HFFc6 (cell line): ENCODE data around the gene RAPGEF5. TPM values are rescaled to one million over a fixed set of nuclear protein-coding genes. Genes with fewer than 3 reads are reported as not detected.

Source experiments
- DNase-seq: peaks from one replicate; pipeline ENCODE4 v3.0.0-alpha.2; 2018
- H3K27ac Mint-ChIP-seq: 2 replicates; pipeline ENCODE4 v1.8.0; 2020; ENCODE audit warnings: mild to moderate bottlenecking, mixed read lengths
- H3K27me3 Mint-ChIP-seq: 2 replicates; pipeline ENCODE4 v1.8.0; 2021; ENCODE audit warnings: mild to moderate bottlenecking, moderate library complexity, mixed read lengths; ENCODE audit not compliant: insufficient read depth
- H3K36me3 Mint-ChIP-seq: 2 replicates; pipeline ENCODE4 v1.8.0; 2021; ENCODE audit warnings: low read depth, mixed read lengths
- H3K4me1 Mint-ChIP-seq: 2 replicates; pipeline ENCODE4 v1.8.0; 2020; ENCODE audit warnings: low read depth, mixed read lengths
- H3K4me3 Mint-ChIP-seq: 2 replicates; pipeline ENCODE4 v1.8.0; 2020; ENCODE audit warnings: mild to moderate bottlenecking, moderate library complexity, mixed read lengths
- H3K9me3 Mint-ChIP-seq: 2 replicates; pipeline ENCODE4 v1.8.0; 2020; ENCODE audit warnings: mild to moderate bottlenecking, mixed read lengths
- CTCF ChIP-seq: fragments of 200-600 bp; sonication (generic); IDR thresholded peaks from 2 replicates; pipeline ENCODE4 v1.5.0; 2021; ENCODE audit warnings: antibody characterized with exemption, mild to moderate bottlenecking
- total RNA-seq, 6 experiments: library from RNA; stranded (reverse); fragmentation: NEBNext Ultra II Directional; extraction: Animal tissue kit (Norgen Biotek cat#: 25700); gene quantifications; 2 replicates in 1 of 6; 3 replicates in 5 of 6; pipeline ENCODE4 v1.2.3, GENCODE V29; 2021

RAPGEF5 gene
- total RNA-seq, 6 experiments from 2014 or later, result 0.33 to 2.4 (median 1.3) TPM

GRCh38 chr7:22120391-22121053, 236.4 kb downstream of the RAPGEF5 start:
- H3K27me3 Mint-ChIP-seq, result no peaks in the 10 kb centered on the region
- H3K27ac Mint-ChIP-seq, result no peak overlapping the region
- TF ChIP-seq CTCF, result no peak
- no peaks in the 10 kb centered on the region for H3K9me3 Mint-ChIP-seq
- no peaks in the 10 kb centered on the region for H3K36me3 Mint-ChIP-seq
- no peak for DNase-seq
- H3K4me3 Mint-ChIP-seq, result no peak overlapping the region
- H3K4me1 Mint-ChIP-seq, result peaks cover 32% of the 10 kb centered on the region

GRCh38 chr7:22117222-22117621, 239.7 kb downstream of the RAPGEF5 start:
- Mint-ChIP-seq H3K4me1 (peaks cover 29% of the 10 kb centered on the region), H3K27me3 (peaks cover 3% of the 10 kb centered on the region), H3K36me3 (no peaks in the 10 kb centered on the region), H3K27ac (no peak overlapping the region), H3K4me3 (no peak overlapping the region), H3K9me3 (no peaks in the 10 kb centered on the region)
- no peak for TF ChIP-seq CTCF
- no peak for DNase-seq

GRCh38 chr7:22116451-22117030, 240.4 kb downstream of the RAPGEF5 start:
- no peak overlapping the region for H3K4me3 Mint-ChIP-seq
- no peaks in the 10 kb centered on the region for H3K36me3 Mint-ChIP-seq
- H3K27ac Mint-ChIP-seq, result no peak overlapping the region
- H3K9me3 Mint-ChIP-seq, result no peaks in the 10 kb centered on the region
- H3K4me1 Mint-ChIP-seq, result peaks cover 27% of the 10 kb centered on the region
- no peak for TF ChIP-seq CTCF
- H3K27me3 Mint-ChIP-seq, result peaks cover 3% of the 10 kb centered on the region
- DNase-seq, result peak; percentile 33

- Mint-ChIP-seq H3K27me3 (peaks cover 5% of the 10 kb centered on the region), H3K36me3 (no peaks in the 10 kb centered on the region), H3K27ac (no peak overlapping the region), H3K4me3 (no peak overlapping the region), H3K9me3 (no peaks in the 10 kb centered on the region), H3K4me1 (peaks cover 31% of the 10 kb centered on the region)
- TF ChIP-seq CTCF, result no peak
- no peak for DNase-seq
Observed at GRCh38 chr7:22115689-22116088, 241.3 kb downstream of the RAPGEF5 start.

GRCh38 chr7:22114440-22114981, 242.4 kb downstream of the RAPGEF5 start:
- H3K9me3 Mint-ChIP-seq, result no peaks in the 10 kb centered on the region
- no peak for TF ChIP-seq CTCF
- H3K27me3 Mint-ChIP-seq, result peaks cover 6% of the 10 kb centered on the region
- H3K4me3 Mint-ChIP-seq, result no peak overlapping the region
- no peak for DNase-seq
- H3K27ac Mint-ChIP-seq, result no peak overlapping the region
- H3K4me1 Mint-ChIP-seq, result peaks cover 43% of the 10 kb centered on the region
- H3K36me3 Mint-ChIP-seq, result no peaks in the 10 kb centered on the region
